Measurements from ENCODE around the gene CPNE5.

GRCh38 chr6:36739947-36740817 lies 99.1 kb downstream of the CPNE5 start:
- TF ChIP-seq CTCF (IDR thresholded peaks at IDR 0.05; ENCODE audit: low read length): no peak
- TF ChIP-seq EZH2 (optimal IDR thresholded peaks at IDR 0.05; ENCODE audit: low read depth, low read length): no peak

All from MM.1S (cell line).